Neuronal stem cell (in vitro differentiated cells): ENCODE measurements around the gene EIF6.

Experiments used
- DNase-seq: peaks from one replicate; pipeline ENCODE4 v3.0.0-alpha.2; 2013; ENCODE audit warnings: low spot score
- H2AFZ ChIP-seq: one replicate; pipeline ENCODE4 v1.6.1; 2013; ENCODE audit warnings: mild to moderate bottlenecking, low read length, inconsistent platforms
- H2AK5ac ChIP-seq: 2 replicates; pipeline ENCODE4 v1.6.1; 2013; ENCODE audit warnings: low read depth, mild to moderate bottlenecking, inconsistent platforms, low read length, moderate library complexity, mixed read lengths
- H2BK120ac ChIP-seq: 2 replicates; pipeline ENCODE4 v1.6.1; 2013; ENCODE audit warnings: low read depth, mild to moderate bottlenecking, inconsistent platforms, low read length, moderate library complexity, mixed read lengths
- H2BK12ac ChIP-seq: one replicate; pipeline ENCODE4 v1.6.1; 2013; ENCODE audit warnings: low read length, inconsistent platforms
- H2BK15ac ChIP-seq: 2 replicates; pipeline ENCODE4 v1.6.1; 2013; ENCODE audit warnings: mild to moderate bottlenecking, low read length, inconsistent platforms, mixed read lengths
- H2BK5ac ChIP-seq: one replicate; pipeline ENCODE4 v1.6.1; 2013; ENCODE audit warnings: inconsistent platforms, mild to moderate bottlenecking, low read length, moderate library complexity
- H3K14ac ChIP-seq: one replicate; pipeline ENCODE4 v1.6.1; 2013; ENCODE audit warnings: low read length, inconsistent platforms
- H3K18ac ChIP-seq: 2 replicates; pipeline ENCODE4 v1.6.1; 2013; ENCODE audit warnings: low read length, inconsistent platforms
- H3K23ac ChIP-seq: 2 replicates; pipeline ENCODE4 v1.6.1; 2013; ENCODE audit warnings: low read depth, mild to moderate bottlenecking, mixed read lengths, low read length, inconsistent platforms; ENCODE audit not compliant: poor library complexity
- H3K27ac ChIP-seq: replicated peaks from 3 replicates; pipeline ENCODE4 v1.5.1; 2013; ENCODE audit warnings: low read length, inconsistent platforms
- H3K27me3 ChIP-seq, 3 experiments: 2 replicates each; pipeline ENCODE4 v1.6.1; 2013; ENCODE audit warnings: low read length in 3 of 3, mild to moderate bottlenecking in 2 of 3, inconsistent platforms in 1 of 3, low read depth in 1 of 3, mixed read lengths in 1 of 3, moderate library complexity in 1 of 3; ENCODE audit not compliant: control insufficient read depth in 3 of 3, insufficient read depth in 3 of 3
- H3K36me3 ChIP-seq, 2 donors: replicated peaks in 1 of 2; 2 replicates each; pipeline ENCODE4 v1.6.1; 2013; ENCODE audit warnings: low read length in 2 of 2; ENCODE audit not compliant: control insufficient read depth in 2 of 2, insufficient read depth in 2 of 2
- H3K4ac ChIP-seq: 2 replicates; pipeline ENCODE4 v1.6.1; 2013; ENCODE audit warnings: inconsistent platforms, mild to moderate bottlenecking, low read length, moderate library complexity
- H3K4me1 ChIP-seq, 2 donors: 1 replicate in 1 of 2; 2 replicates in 1 of 2; pipeline ENCODE4 v1.6.1; 2013; ENCODE audit warnings: low read length in 2 of 2, low read depth in 1 of 2; ENCODE audit not compliant: control insufficient read depth in 2 of 2, insufficient read depth in 1 of 2
- H3K4me2 ChIP-seq: one replicate; pipeline ENCODE4 v1.6.1; 2013; ENCODE audit warnings: mild to moderate bottlenecking, low read length, inconsistent platforms; ENCODE audit not compliant: insufficient read depth, poor library complexity, severe bottlenecking
- H3K4me3 ChIP-seq, 2 donors: 2 replicates each; pipeline ENCODE4 v1.5.1; 2013; ENCODE audit warnings: low read length in 2 of 2, mild to moderate bottlenecking in 2 of 2, inconsistent platforms in 1 of 2, moderate library complexity in 1 of 2
- H3K79me1 ChIP-seq: one replicate; pipeline ENCODE4 v1.6.1; 2013; ENCODE audit warnings: low read depth, mild to moderate bottlenecking, inconsistent platforms, low read length, moderate library complexity
- H3K9ac ChIP-seq: one replicate; pipeline ENCODE4 v1.6.1; 2013; ENCODE audit warnings: mild to moderate bottlenecking, low read depth, low read length, inconsistent platforms; ENCODE audit not compliant: poor library complexity
- H3K9me3 ChIP-seq, 2 donors: replicated peaks in 1 of 2; 2 replicates each; pipeline versions ENCODE3 to v1.6.1; 2013; ENCODE audit warnings: low read length in 2 of 2, mild to moderate bottlenecking in 2 of 2, inconsistent platforms in 1 of 2, low read depth in 1 of 2, mixed read lengths in 1 of 2, moderate library complexity in 1 of 2; ENCODE audit not compliant: control insufficient read depth in 2 of 2, insufficient read depth in 1 of 2
- H4K8ac ChIP-seq: one replicate; pipeline ENCODE4 v1.6.1; 2013; ENCODE audit warnings: low read depth, mild to moderate bottlenecking, inconsistent platforms, low read length, moderate library complexity
- H4K91ac ChIP-seq: one replicate; pipeline ENCODE4 v1.6.1; 2013; ENCODE audit warnings: low read length, low read depth, mild to moderate bottlenecking, inconsistent platforms; ENCODE audit not compliant: poor library complexity
- WGBS, 2 donors: extraction: QIAGEN DNeasy Blood & Tissue Kit; methylation state at CpG; one replicate each; pipeline ENCODE4 v1.1.7; 2013; ENCODE audit warnings: missing lambda C conversion rate in 2 of 2, mixed read lengths in 1 of 2; ENCODE audit not compliant: insufficient read length in 2 of 2, insufficient replicate concordance in 1 of 2; ENCODE audit errors: extremely low coverage in 2 of 2; 5-methylcytosine and 5-hydroxymethylcytosine counted together

Gene EIF6

GRCh38 chr20:35238735-35239134, 45.8 kb downstream of the EIF6 start:
- no peak overlapping the region for H3K18ac ChIP-seq
- H2AFZ ChIP-seq, result no peak overlapping the region
- H3K4me2 ChIP-seq, result no peak overlapping the region
- no peak overlapping the region for H3K9ac ChIP-seq
- no peak overlapping the region for H4K91ac ChIP-seq
- H3K23ac ChIP-seq, result no peak overlapping the region
- H4K8ac ChIP-seq, result no peak overlapping the region
- H3K9me3 ChIP-seq, result no peaks in the 10 kb centered on the region
- H3K27me3 ChIP-seq, result peaks cover 0 to 8% (median 0%) of the 10 kb centered on the region in 3 experiments
- no peaks in the 10 kb centered on the region for H3K36me3 ChIP-seq
- H3K27ac ChIP-seq, result no peak overlapping the region
- H2BK120ac ChIP-seq, result no peak overlapping the region
- H2AK5ac ChIP-seq, result no peak overlapping the region
- WGBS, 2 donors, result no CpG with 5 or more reads among the region's 5 CpGs
- no peaks in the 10 kb centered on the region for H3K79me1 ChIP-seq
- H3K14ac ChIP-seq, result no peak overlapping the region
- H2BK15ac ChIP-seq, result no peak overlapping the region
- no peaks in the 10 kb centered on the region for H3K4me1 ChIP-seq
- no peak overlapping the region for H3K4me3 ChIP-seq
- H2BK12ac ChIP-seq, result no peak overlapping the region
- no peak overlapping the region for H2BK5ac ChIP-seq
- DNase-seq, result no peak
- H3K4ac ChIP-seq, result no peak overlapping the region

- H3K27ac ChIP-seq, result no peak overlapping the region
- WGBS, 2 donors, result no CpG with 5 or more reads among the region's 4 CpGs
- H3K36me3 ChIP-seq, result no peaks in the 10 kb centered on the region
- H3K23ac ChIP-seq, result no peak overlapping the region
- no peak overlapping the region for H2BK5ac ChIP-seq
- H2AFZ ChIP-seq, result no peak overlapping the region
- no peak overlapping the region for H3K4me3 ChIP-seq
- no peak overlapping the region for H4K8ac ChIP-seq
- H3K4me2 ChIP-seq, result no peak overlapping the region
- H2BK15ac ChIP-seq, result no peak overlapping the region
- H3K9ac ChIP-seq, result no peak overlapping the region
- H4K91ac ChIP-seq, result no peak overlapping the region
- no peak for DNase-seq
- H3K79me1 ChIP-seq, result no peaks in the 10 kb centered on the region
- H3K27me3 ChIP-seq, result peaks cover 0 to 8% (median 0%) of the 10 kb centered on the region in 3 experiments
- H2BK120ac ChIP-seq, result no peak overlapping the region
- no peak overlapping the region for H2BK12ac ChIP-seq
- no peaks in the 10 kb centered on the region for H3K4me1 ChIP-seq
- no peak overlapping the region for H3K14ac ChIP-seq
- no peaks in the 10 kb centered on the region for H3K9me3 ChIP-seq
- no peak overlapping the region for H3K4ac ChIP-seq
- no peak overlapping the region for H3K18ac ChIP-seq
- H2AK5ac ChIP-seq, result no peak overlapping the region
Observed at GRCh38 chr20:35238170-35238569, 46.4 kb downstream of the EIF6 start.

GRCh38 chr20:35237486-35237885, 47.1 kb downstream of the EIF6 start:
- H3K14ac ChIP-seq, result no peak overlapping the region
- no peaks in the 10 kb centered on the region for H3K36me3 ChIP-seq
- H2BK5ac ChIP-seq, result no peak overlapping the region
- no peak overlapping the region for H3K4me2 ChIP-seq
- H3K4ac ChIP-seq, result no peak overlapping the region
- no peak overlapping the region for H2BK15ac ChIP-seq
- H3K9ac ChIP-seq, result no peak overlapping the region
- H2BK120ac ChIP-seq, result no peak overlapping the region
- no peaks in the 10 kb centered on the region for H3K79me1 ChIP-seq
- H4K8ac ChIP-seq, result no peak overlapping the region
- no peak overlapping the region for H2BK12ac ChIP-seq
- peaks cover 0 to 10% (median 0%) of the 10 kb centered on the region in 3 experiments for H3K27me3 ChIP-seq
- no peaks in the 10 kb centered on the region for H3K9me3 ChIP-seq
- H3K18ac ChIP-seq, result no peak overlapping the region
- no peak overlapping the region for H4K91ac ChIP-seq
- H3K4me3 ChIP-seq, result no peak overlapping the region
- no peak for DNase-seq
- H2AFZ ChIP-seq, result no peak overlapping the region
- H3K4me1 ChIP-seq, result no peaks in the 10 kb centered on the region
- H3K23ac ChIP-seq, result no peak overlapping the region
- no peak overlapping the region for H3K27ac ChIP-seq
- no peak overlapping the region for H2AK5ac ChIP-seq

- H2BK120ac ChIP-seq, result no peak overlapping the region
- H3K9ac ChIP-seq, result no peak overlapping the region
Observed at GRCh38 chr20:35235881-35236280, 48.7 kb downstream of the EIF6 start.

More at GRCh38 chr20:35235881-35236280, 48.7 kb downstream of the EIF6 start:
- no peak overlapping the region for H3K4ac ChIP-seq
- no peak overlapping the region for H3K4me3 ChIP-seq
- H3K27ac ChIP-seq, result no peak overlapping the region
- no peak overlapping the region for H2BK5ac ChIP-seq
- DNase-seq, result no peak
- no peak overlapping the region for H3K4me2 ChIP-seq
- no peak overlapping the region for H4K8ac ChIP-seq
- peak overlapping the region; percentile 41 for H3K14ac ChIP-seq
- H3K27me3 ChIP-seq, result peaks cover 0 to 10% (median 0%) of the 10 kb centered on the region in 3 experiments
- H3K79me1 ChIP-seq, result no peaks in the 10 kb centered on the region
- H3K4me1 ChIP-seq, result no peaks in the 10 kb centered on the region
- no peak overlapping the region for H2AK5ac ChIP-seq
- H2AFZ ChIP-seq, result no peak overlapping the region
- H2BK15ac ChIP-seq, result no peak overlapping the region
- no peak overlapping the region for H4K91ac ChIP-seq
- WGBS, 2 donors, result no CpG with 5 or more reads among the region's 6 CpGs
- no peaks in the 10 kb centered on the region for H3K9me3 ChIP-seq
- H2BK12ac ChIP-seq, result no peak overlapping the region
- no peak overlapping the region for H3K18ac ChIP-seq
- H3K36me3 ChIP-seq, result no peaks in the 10 kb centered on the region
- H3K23ac ChIP-seq, result no peak overlapping the region
